NCI-H1930 (cell line): ENCODE measurements around the gene FBXL22.

ENCODE experiments used
- DNase-seq, 2 experiments: peaks; one replicate each; lab custom pipeline; 2025; lab: John Stamatoyannopoulos, UW

The FBXL22 gene

DNA sequence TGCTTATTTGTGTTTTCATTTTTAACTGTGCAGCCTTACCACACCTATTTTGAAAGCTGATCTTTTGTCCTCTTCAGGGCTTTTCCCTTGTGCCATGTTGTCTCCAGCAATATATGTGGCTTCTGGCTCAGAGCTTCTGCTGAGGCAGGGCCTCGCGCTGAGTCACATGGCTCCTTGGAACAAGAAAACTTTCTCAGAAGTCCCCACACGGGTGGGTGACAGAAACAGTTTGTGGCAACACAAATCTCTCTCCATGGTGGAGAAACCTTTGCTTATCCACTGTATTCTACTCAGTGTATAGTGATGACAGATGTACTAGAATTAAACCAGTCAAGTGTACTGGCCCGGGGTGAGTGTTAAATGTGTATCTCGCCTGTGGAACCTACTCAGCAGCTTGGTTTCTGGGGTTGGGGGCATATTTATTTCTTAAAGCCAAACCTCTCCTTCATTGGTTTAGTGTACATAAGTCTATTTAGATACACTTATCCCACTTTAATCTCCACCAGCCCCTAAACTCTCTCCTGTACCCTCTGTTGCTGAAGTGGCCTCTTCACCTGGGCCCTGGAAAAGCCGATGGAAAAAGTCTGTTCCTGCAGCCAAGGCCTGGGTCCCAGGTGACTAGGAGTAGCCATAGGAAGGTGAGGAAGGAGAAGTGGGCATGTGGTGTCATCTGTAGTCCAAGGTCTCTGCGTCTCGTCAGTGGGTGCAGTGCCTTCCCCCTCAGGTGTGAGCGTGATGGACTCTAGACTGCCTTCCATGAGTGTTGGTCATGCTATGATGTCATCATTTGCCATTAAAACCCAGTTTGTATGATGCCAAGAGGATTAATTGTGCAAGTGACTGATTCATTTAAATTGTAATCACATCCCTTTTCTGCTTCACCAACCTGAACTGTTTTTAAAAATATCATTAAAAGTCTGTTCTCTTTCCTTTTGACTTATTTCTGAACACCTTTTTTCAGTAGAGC, 3.2 kb upstream of the FBXL22 start:
- DNase-seq, result no peak

GRCh38 chr15:63595065-63595464, 2.1 kb upstream of the FBXL22 start:
- no peak for DNase-seq

DNA sequence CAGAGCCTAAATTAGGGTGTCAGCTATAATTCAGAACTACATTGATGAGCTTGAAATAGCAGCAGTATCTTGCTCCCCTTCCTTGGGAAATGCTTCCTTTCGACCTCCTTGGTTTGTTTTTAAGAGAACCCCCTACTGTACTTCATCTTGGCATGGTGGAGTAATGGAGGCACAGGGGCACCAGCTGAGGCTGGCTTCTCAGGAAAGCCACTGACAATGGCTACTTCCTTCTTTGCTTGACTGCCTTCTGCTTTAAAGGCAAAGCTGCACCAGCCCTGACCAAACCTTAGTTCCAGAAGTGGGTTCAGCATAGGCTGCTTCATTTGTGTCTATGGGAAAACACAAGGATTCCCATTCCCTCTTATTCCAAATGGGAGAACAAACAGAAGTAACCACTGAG, 1.5 kb upstream of the FBXL22 start:
- no peak for DNase-seq

DNA sequence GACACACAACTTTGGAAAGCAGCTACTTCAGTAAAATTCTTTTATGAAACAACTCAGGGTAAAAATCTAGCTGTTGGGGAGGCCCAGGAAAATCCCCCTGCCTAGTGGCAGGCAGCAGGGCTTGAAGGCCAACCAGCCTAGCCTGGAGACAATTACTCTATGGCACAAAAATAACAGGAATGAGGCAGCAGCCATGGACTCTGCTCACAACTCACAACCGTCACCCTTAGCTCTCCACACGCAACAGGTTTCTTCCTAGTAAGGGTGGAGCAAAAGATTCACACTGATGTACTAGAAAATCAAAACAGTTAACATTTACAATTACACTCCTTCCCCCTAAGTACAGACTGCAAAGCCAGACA, 530 bp upstream of the FBXL22 start:
- no peak for DNase-seq

DNA sequence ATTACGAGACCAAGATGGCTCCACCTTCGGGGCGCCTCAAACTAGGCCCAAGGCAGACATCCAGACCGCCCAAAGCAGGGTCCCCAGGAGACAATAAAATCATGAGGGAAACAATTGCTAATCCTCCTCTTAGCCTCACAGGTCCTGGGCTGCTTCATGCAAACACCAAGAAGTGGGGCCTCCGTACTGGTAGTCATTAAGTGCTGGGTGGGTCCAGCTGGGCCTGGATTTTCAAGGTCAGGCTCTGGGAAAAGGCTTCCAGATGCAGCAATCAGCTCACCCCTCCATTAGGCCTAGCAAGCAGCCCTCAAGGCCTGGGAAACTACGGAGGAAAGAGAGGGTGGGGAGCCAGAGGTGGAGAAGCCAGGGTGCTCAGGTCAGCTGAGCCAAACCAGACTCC, 634 bp downstream of the FBXL22 start:
- DNase-seq, result no peak

- DNase-seq, result no peak
These were observed 1.6 kb downstream of the FBXL22 start for GRCh38 chr15:63598473-63599400.

- DNase-seq, result peak in 1 of 2 experiments; percentile 31
These were observed 2.3 kb downstream of the FBXL22 start for GRCh38 chr15:63599401-63600000.

DNA sequence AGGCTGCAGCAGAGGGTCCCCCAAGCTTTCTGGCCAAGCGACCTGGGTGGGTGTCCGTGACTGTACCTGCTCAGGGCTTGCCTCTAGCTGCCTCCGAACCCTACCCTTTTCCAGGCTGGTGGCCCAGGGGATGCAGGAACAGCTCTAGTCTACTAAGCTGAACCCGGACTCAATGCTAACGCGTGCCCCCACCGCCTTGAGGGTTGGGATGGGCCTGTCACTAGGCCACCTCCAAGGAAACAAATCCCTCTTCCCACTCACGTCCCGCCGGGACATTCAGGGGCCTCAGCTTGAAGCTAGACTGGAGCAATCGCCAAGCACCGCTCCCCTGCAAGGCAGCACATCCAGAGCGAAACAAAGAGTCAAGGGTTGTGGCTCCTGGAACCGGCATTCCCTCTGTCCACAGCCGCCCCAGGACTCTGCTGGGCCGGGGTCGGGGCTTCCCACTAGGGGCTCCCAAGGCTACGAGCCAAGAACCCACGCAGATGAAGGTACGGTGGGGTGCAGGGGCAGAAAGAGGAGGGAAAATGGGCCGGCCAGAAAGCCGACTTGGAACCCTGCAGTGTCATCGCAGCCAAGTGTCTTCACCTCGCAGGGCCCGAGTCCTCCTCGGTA, 2.9 kb downstream of the FBXL22 start:
- DNase-seq, result no peak

- peak; percentile 72 to 77 for DNase-seq
These were observed 3.4 kb downstream of the FBXL22 start for GRCh38 chr15:63600616-63601025.

- no peak for DNase-seq
These were observed 4.0 kb downstream of the FBXL22 start for GRCh38 chr15:63601026-63601703.

- DNase-seq, result no peak
These were observed 4.6 kb downstream of the FBXL22 start for GRCh38 chr15:63601704-63602185.

DNA sequence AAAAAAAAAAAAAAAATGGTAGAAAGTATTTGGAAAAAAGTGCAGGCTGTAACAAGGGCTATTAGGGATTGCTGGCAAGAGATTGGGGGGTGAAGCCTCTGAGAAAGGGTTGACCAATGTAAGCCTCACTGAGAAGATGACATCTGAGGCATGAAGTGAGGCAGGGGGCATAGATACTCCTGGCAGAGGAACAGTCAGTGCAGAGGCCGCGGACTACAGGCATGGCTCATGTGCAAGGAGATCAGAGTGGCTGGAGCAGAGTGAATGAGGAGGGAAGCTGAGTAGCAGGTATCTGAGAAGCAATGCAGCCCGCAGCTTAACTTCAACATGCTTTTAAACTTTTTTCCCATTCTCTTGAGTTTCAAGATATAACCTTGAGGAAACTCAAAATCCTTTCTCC, 5.4 kb downstream of the FBXL22 start:
- DNase-seq, result no peak

GRCh38 chr15:63603516-63603915, 6.3 kb downstream of the FBXL22 start:
- no peak for DNase-seq

DNA sequence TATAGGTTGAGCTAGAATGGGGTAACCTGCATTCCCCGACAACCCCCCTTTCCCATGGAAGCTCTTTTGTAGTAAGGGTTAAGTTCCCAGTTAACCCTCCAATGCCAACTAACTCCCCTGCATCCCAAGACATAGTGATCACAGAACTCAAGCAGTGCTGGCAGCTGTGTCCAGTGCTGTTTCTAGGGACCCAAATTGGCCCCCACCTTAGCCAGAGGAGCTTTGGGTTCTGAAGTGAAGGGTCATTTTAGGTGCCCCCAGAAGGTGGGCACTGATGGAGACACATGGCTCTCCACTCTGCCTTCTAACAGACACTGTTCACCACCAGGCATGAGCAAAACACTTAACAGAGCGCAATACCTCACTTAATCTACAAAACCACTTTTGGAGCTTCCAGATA, 7.1 kb downstream of the FBXL22 start:
- DNase-seq, result no peak

DNA sequence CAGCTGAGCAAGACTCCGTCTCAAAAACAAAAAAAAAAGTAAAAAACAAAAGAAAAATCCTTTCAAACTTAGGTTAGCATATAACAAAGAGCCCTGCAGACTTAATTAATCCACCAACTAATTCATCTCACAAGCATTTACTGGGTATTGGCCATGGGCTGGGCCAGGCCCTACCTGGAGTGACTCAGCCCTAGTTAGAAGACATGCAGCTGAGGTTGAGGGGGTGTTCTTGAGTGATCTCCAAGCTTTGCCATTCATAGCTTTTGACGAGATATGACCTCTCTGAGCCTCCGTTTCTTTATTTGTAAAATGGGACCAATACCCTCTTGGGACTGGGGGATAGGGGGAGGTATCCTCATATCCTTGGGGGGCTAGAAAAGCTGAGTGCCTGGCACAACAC, 7.8 kb downstream of the FBXL22 start:
- DNase-seq, result no peak

GRCh38 chr15:63605816-63606215, 8.6 kb downstream of the FBXL22 start:
- DNase-seq, result no peak

DNA sequence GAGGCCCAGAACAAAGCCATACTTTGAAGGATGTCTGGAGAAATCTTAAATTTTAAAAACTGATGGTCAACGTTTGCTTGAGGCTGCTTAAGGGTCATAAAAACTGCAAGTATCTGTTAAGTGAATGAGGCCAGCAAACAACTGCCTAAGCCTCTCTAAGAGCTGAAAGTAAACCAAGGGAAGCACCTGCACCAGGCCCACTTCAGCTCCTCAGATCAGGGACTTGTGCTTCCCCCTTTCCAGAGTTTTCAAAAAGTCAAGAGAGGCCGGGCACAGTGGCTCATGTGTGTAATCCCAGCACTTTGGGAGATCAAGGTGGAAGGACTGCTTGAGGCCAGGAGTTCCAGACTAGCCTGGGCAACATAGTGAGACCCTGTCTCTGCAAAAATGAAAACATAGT, 9.1 kb downstream of the FBXL22 start:
- no peak for DNase-seq

- no peak for DNase-seq
These were observed 11.8 kb downstream of the FBXL22 start for GRCh38 chr15:63608989-63609388.

GRCh38 chr15:63609448-63609847, 12.3 kb downstream of the FBXL22 start:
- DNase-seq, result no peak

GRCh38 chr15:63610209-63610841, 13.1 kb downstream of the FBXL22 start:
- DNase-seq, result peak in 1 of 2 experiments; percentile 38

DNA sequence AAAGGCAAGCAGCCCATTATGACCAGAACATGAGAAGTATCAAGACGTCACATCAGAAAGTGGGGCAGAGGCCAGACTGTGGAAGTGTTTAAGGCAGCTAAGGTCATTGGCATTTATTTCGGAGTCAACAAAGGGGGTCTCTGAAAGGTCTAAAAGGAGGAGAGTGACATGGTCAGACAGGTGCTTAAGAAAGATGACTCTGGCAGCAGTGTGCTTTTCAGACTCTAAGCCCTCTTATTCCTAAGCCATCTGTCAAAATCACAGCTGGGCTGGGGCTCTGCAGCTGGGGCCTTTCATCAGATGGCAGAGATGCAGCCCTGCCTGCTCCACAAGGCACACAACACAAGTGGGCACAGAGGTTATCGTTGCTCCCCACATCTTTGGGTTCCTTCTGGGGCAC, 14.0 kb downstream of the FBXL22 start:
- DNase-seq, result no peak
